Peyer's patch (tissue), 4 donors: ENCODE measurements around the gene CGNL1.

Source experiments
- POLR2A ChIP-seq, 2 donors: fragments of 450-650 bp; IDR thresholded peaks; one replicate each; pipeline ENCODE4 v1.5.1; 2017; ENCODE audit warnings: antibody characterized with exemption in 2 of 2, mild to moderate bottlenecking in 2 of 2, moderate library complexity in 2 of 2
- TF ChIP-seq, protein P1 (sequence below), 6 experiments: fragments of 450-650 bp in 4 of 6; fragments of 200-600 bp in 2 of 6; sonication (generic) in 1 of 6; IDR thresholded peaks; one replicate each; pipeline ENCODE4 v1.5.1; 2017 to 2019; ENCODE audit warnings: antibody characterized with exemption in 6 of 6, mild to moderate bottlenecking in 3 of 6, moderate library complexity in 1 of 6

DNA sequence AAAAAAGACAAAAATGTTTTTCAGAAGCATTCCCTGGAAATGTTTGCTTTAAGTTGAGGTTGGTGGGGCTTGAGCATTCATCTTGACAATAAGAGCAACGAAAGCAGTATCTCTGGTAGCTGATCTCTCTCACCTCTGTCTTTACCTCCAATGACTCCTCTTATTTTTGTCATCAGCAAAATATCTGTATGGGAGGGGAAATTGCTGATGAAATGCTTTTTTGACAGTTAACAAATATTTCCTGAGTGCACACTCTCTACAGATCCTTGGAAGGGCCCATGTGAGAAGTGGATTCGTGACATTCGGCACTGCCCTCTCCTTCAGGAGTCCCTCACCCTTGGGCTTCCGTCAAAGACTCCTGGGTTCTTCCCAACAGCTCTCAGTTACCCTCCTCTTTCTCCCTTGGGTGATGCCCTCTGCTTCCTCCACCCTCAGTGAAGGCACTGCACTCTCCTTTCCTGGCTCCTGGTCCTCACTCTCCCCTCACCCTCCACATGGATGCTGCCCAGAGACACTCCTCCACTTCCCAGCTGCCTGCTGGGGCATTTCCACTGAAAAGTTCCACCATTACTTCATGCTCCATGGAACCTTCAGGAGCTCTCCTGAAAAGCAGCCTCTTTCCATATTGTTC lies 2.9 kb upstream of the CGNL1 start:
- TF ChIP-seq POLR2A (IDR thresholded peaks at IDR 0.05): no peak
- TF ChIP-seq, protein P1, sequence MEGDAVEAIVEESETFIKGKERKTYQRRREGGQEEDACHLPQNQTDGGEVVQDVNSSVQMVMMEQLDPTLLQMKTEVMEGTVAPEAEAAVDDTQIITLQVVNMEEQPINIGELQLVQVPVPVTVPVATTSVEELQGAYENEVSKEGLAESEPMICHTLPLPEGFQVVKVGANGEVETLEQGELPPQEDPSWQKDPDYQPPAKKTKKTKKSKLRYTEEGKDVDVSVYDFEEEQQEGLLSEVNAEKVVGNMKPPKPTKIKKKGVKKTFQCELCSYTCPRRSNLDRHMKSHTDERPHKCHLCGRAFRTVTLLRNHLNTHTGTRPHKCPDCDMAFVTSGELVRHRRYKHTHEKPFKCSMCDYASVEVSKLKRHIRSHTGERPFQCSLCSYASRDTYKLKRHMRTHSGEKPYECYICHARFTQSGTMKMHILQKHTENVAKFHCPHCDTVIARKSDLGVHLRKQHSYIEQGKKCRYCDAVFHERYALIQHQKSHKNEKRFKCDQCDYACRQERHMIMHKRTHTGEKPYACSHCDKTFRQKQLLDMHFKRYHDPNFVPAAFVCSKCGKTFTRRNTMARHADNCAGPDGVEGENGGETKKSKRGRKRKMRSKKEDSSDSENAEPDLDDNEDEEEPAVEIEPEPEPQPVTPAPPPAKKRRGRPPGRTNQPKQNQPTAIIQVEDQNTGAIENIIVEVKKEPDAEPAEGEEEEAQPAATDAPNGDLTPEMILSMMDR (IDR thresholded peaks at IDR 0.05): no peak
